HepG2 (cell line): ENCODE measurements around the gene SAMSN1. TPM values are rescaled to one million over a fixed set of nuclear protein-coding genes. Genes with fewer than 3 reads are reported as not detected.

ENCODE experiments used
- ATAC-seq: fragments of 200-7000 bp; cut with Tn5 transposase; 3 replicates; pipeline ENCODE4 v1.9.1; 2020; ENCODE audit warnings: mild to moderate bottlenecking, moderate library complexity
- BruUV-seq: library from RNA; stranded (reverse); fragments of 400-500 nt; replicated peaks from 2 replicates; lab custom pipeline; 2021; lab: Mats Ljungman, UMichigan
- CTCF ChIA-PET: fragments of 300-600 bp; formaldehyde crosslinking; extraction: SDS; loops from one replicate; lab custom pipeline; 2021; ENCODE audit warnings: low total read pairs, inconsistent platforms, low intra/inter-chr PET ratio; lab: Yijun Ruan, JAX
- POLR2A ChIA-PET: fragments of 350-600 bp; sonication (Branson Sonifier 250); formaldehyde crosslinking; loops from one replicate; lab custom pipeline; 2020; ENCODE audit warnings: antibody characterized with exemption, inconsistent platforms; lab: Yijun Ruan, JAX
- DNase-seq: peaks from one replicate; pipeline ENCODE4 v3.0.0-alpha.2; 2015; ENCODE audit warnings: low spot score
- FAIRE-seq: peaks from 3 replicates; lab custom pipeline; 2011; peaks lifted over from hg19 to GRCh38; lab: Jason Lieb, UNC
- H2AFZ ChIP-seq: one replicate; pipeline ENCODE4 v1.6.1; 2011; ENCODE audit warnings: low read length, inconsistent platforms
- H3K27ac ChIP-seq: fragments of 300-600 bp; 3 replicates; pipeline ENCODE4 v1.8.0; 2011; ENCODE audit warnings: mixed run types, mild to moderate bottlenecking, mixed read lengths, low read length, inconsistent platforms; ENCODE audit not compliant: insufficient read depth; ENCODE audit errors: extremely low read length
- H3K27me3 ChIP-seq, 2 experiments: fragments of 200-600 bp in 1 of 2; 2 replicates in 1 of 2; 3 replicates in 1 of 2; pipeline versions ENCODE4 v1.6.0 to v1.8.0; 2011; ENCODE audit warnings: low read length in 2 of 2, mild to moderate bottlenecking in 2 of 2, moderate library complexity in 2 of 2, inconsistent platforms in 1 of 2; ENCODE audit not compliant: insufficient read depth in 2 of 2, control insufficient read depth in 1 of 2
- H3K36me3 ChIP-seq, 2 experiments: fragments of 200-600 bp in 1 of 2; replicated peaks in 1 of 2; 2 replicates in 1 of 2; 3 replicates in 1 of 2; pipeline versions ENCODE4 v1.5.1 to v1.8.0; 2011; ENCODE audit warnings: low read length in 2 of 2, inconsistent platforms in 1 of 2; ENCODE audit not compliant: insufficient read depth in 2 of 2, control insufficient read depth in 1 of 2
- H3K4me1 ChIP-seq: 2 replicates; pipeline ENCODE4 v1.5.1; 2012; ENCODE audit warnings: low read length, inconsistent platforms; ENCODE audit not compliant: insufficient read depth
- H3K4me2 ChIP-seq: 2 replicates; pipeline ENCODE4 v1.6.0; 2011; ENCODE audit warnings: low read depth, low read length, inconsistent platforms
- H3K4me3 ChIP-seq, 3 experiments: fragments of 200-600 bp in 1 of 3; sonication (generic), shearing (Covaris generic) in 1 of 3; replicated peaks in 1 of 3; 2 replicates each; pipeline ENCODE4 v1.5.1; 2011 to 2016; ENCODE audit warnings: low read length in 3 of 3, inconsistent platforms in 2 of 3, low read depth in 2 of 3, mild to moderate bottlenecking in 2 of 3, control low read depth in 1 of 3, mixed read lengths in 1 of 3; ENCODE audit not compliant: insufficient read depth in 1 of 3
- H3K79me2 ChIP-seq: one replicate; pipeline ENCODE4 v1.6.1; 2011; ENCODE audit warnings: low read length, inconsistent platforms; ENCODE audit not compliant: insufficient read depth
- H3K9ac ChIP-seq: 2 replicates; pipeline ENCODE4 v1.6.0; 2011; ENCODE audit warnings: mild to moderate bottlenecking, low read depth, low read length, inconsistent platforms; ENCODE audit not compliant: insufficient read depth
- H3K9me3 ChIP-seq: 2 replicates; pipeline ENCODE4 v1.5.1; 2012; ENCODE audit warnings: mild to moderate bottlenecking, low read length
- H4K20me1 ChIP-seq: 2 replicates; pipeline ENCODE4 v1.6.0; 2011; ENCODE audit warnings: inconsistent platforms, mild to moderate bottlenecking, low read length, moderate library complexity; ENCODE audit not compliant: insufficient read depth
- E2F5 ChIP-seq: sonication (generic); formaldehyde crosslinking; conservative IDR thresholded peaks from 2 replicates; pipeline ENCODE4 v1.4.0; 2020; ENCODE audit warnings: missing genetic modification reagents
- FOSL1 ChIP-seq: sonication (generic); formaldehyde crosslinking; IDR thresholded peaks from 2 replicates; pipeline ENCODE4 v1.9.0; 2021; ENCODE audit warnings: missing genetic modification reagents, borderline replicate concordance
- FOXO4 ChIP-seq: sonication (generic); formaldehyde crosslinking; conservative IDR thresholded peaks from 2 replicates; pipeline ENCODE4 v1.8.1; 2023; ENCODE audit warnings: missing genetic modification reagents
- GATAD2A ChIP-seq: IDR thresholded peaks from 2 replicates; pipeline ENCODE4 v1.6.1; 2016
- HMG20A ChIP-seq: IDR thresholded peaks from 2 replicates; pipeline ENCODE4 v1.6.1; 2016; ENCODE audit warnings: borderline replicate concordance
- HOXA9 ChIP-seq: sonication (generic); formaldehyde crosslinking; IDR thresholded peaks from 2 replicates; pipeline ENCODE4 v1.8.1; 2022; ENCODE audit warnings: missing genetic modification reagents, mild to moderate bottlenecking, moderate library complexity, borderline replicate concordance
- PHB2 ChIP-seq: fragments of 450-650 bp; IDR thresholded peaks from 2 replicates; pipeline ENCODE4 v1.6.1; 2018; ENCODE audit not compliant: partially characterized antibody
- SMC3 ChIP-seq: IDR thresholded peaks from 2 replicates; pipeline ENCODE4 v1.6.1; 2011; ENCODE audit warnings: low read length, improper control_type of control experiment
- SNAPC5 ChIP-seq: sonication (generic); formaldehyde crosslinking; IDR thresholded peaks from 2 replicates; pipeline ENCODE4 v1.8.1; 2023; ENCODE audit warnings: mild to moderate bottlenecking, missing genetic modification reagents, borderline replicate concordance
- SRF ChIP-seq: IDR thresholded peaks from 2 replicates; pipeline ENCODE4 v1.6.1; 2011; ENCODE audit warnings: mild to moderate bottlenecking, low read depth, low read length, moderate library complexity
- ZBTB3 ChIP-seq: sonication (generic); formaldehyde crosslinking; IDR thresholded peaks from 2 replicates; pipeline ENCODE4 v1.4.0; 2020; ENCODE audit warnings: low read depth, mild to moderate bottlenecking, moderate library complexity, missing genetic modification reagents, borderline replicate concordance
- ZBTB7A ChIP-seq: sonication (generic); formaldehyde crosslinking; IDR thresholded peaks from 2 replicates; pipeline ENCODE4 v1.8.0; 2022; ENCODE audit warnings: mild to moderate bottlenecking, missing genetic modification reagents
- ZFP36 ChIP-seq: fragments of 150-350 bp; IDR thresholded peaks from 2 replicates; pipeline ENCODE4 v1.6.1; 2018; ENCODE audit warnings: borderline replicate concordance, low read length, low read depth; ENCODE audit not compliant: partially characterized antibody
- ZFP90 ChIP-seq: sonication (generic); formaldehyde crosslinking; IDR thresholded peaks from 2 replicates; pipeline ENCODE4 v1.8.0; 2022; ENCODE audit warnings: missing genetic modification reagents, mild to moderate bottlenecking, inconsistent platforms, borderline replicate concordance
- ZNF136 ChIP-seq: sonication (generic); formaldehyde crosslinking; IDR thresholded peaks from 2 replicates; pipeline ENCODE4 v1.8.1; 2022; ENCODE audit warnings: low read depth, mild to moderate bottlenecking, moderate library complexity, missing genetic modification reagents
- ZNF207 ChIP-seq: fragments of 450-650 bp; IDR thresholded peaks from 2 replicates; pipeline ENCODE4 v1.6.1; 2016; ENCODE audit warnings: antibody characterized with exemption, borderline replicate concordance
- ZNF224 ChIP-seq: sonication (generic); formaldehyde crosslinking; IDR thresholded peaks from 2 replicates; pipeline ENCODE4 v1.5.0; 2020; ENCODE audit warnings: mild to moderate bottlenecking, missing genetic modification reagents
- ZNF292 ChIP-seq: sonication (generic); formaldehyde crosslinking; IDR thresholded peaks from 2 replicates; pipeline ENCODE4 v1.8.1; 2022; ENCODE audit warnings: mild to moderate bottlenecking, low read depth, missing genetic modification reagents, borderline replicate concordance
- ZNF619 ChIP-seq: sonication (generic); formaldehyde crosslinking; IDR thresholded peaks from 2 replicates; pipeline ENCODE4 v1.4.0; 2020; ENCODE audit warnings: mild to moderate bottlenecking, missing genetic modification reagents
- in situ Hi-C: cut with HindIII; loops from 2 replicates; pipeline ENCODE4 v1.10.0; 2017; ENCODE audit warnings: low pct_unique_long_range_greater_than_20kb; ENCODE audit not compliant: extremely low pct_ligation_motif_present
- intact Hi-C: fragments of 100-400 bp; cut with micrococcal nuclease; formaldehyde crosslinking; loops from one replicate; pipeline ENCODE4 v1.10.0; 2022; ENCODE audit not compliant: unreplicated experiment
- polyA plus RNA-seq, 8 experiments: library from polyadenylated mRNA; depleted of rRNA in 3 of 8; stranded (reverse) in 7 of 8; unstranded in 1 of 8; fragments of >200 nt; fragmentation: Illumina TruSeq in 4 of 8; extraction: Trizol in 4 of 8; gene quantifications; 2 replicates each; pipeline versions ENCODE4 v1.2.1 to v1.2.3, GENCODE V29; 2011 to 2016; ENCODE audit warnings: low read depth in 4 of 8, missing spikeins in 1 of 8, mixed read lengths in 1 of 8; ENCODE audit not compliant: insufficient read depth in 1 of 8
- total RNA-seq, 5 experiments: library from RNA; depleted of rRNA; stranded (reverse); fragments of >200 nt; fragmentation: Illumina TruSeq; extraction: Trizol; gene quantifications; 2 replicates each; pipeline ENCODE4 v1.2.3, GENCODE V29; 2016; ENCODE audit warnings: low read depth in 1 of 5

SAMSN1 gene
- total and polyA plus RNA-seq, 2 of the 13 experiments (the other 11 are each of a cell fraction or from before 2014, with no cell fraction given): 0.09 TPM; not detected in 1

- Histone ChIP-seq H3K4me3 (no peak overlapping the region), H4K20me1 (no peaks in the 10 kb centered on the region), H3K9me3 (0 out of 2 replicates have a peak, but pooled peaks cover 6% of the 10 kb centered on the region), H3K4me1 (no peaks in the 10 kb centered on the region), H3K27me3 (no peaks in the 10 kb centered on the region), H3K36me3 (no peaks in the 10 kb centered on the region), H3K4me2 (no peak overlapping the region), H3K9ac (no peak overlapping the region), H2AFZ (no peak overlapping the region), H3K79me2 (no peaks in the 10 kb centered on the region), H3K27ac (no peak overlapping the region)
- ChIA-PET POLR2A (no interaction called here), CTCF (no interaction called here)
- intact Hi-C loops (no loop called here), in situ Hi-C loops (no loop called here)
- ATAC-seq (no peak), FAIRE-seq (no peak), DNase-seq (no peak)
- no TSS peak for BruUV-seq
- TF ChIP-seq GATAD2A (CRISPR knock-in tag) (no peak), FOXO4 (CRISPR knock-in tag) (no peak), ZNF136 (CRISPR knock-in tag) (no peak), PHB2 (no peak), SMC3 (no peak), ZBTB3 (CRISPR knock-in tag) (no peak), HMG20A (CRISPR knock-in tag) (no peak), SNAPC5 (CRISPR knock-in tag) (no peak), ZNF207 (no peak), ZFP36 (no peak), ZFP90 (CRISPR knock-in tag) (no peak), FOSL1 (CRISPR knock-in tag) (no peak), HOXA9 (CRISPR knock-in tag) (no peak), ZNF292 (CRISPR knock-in tag) (no peak), ZBTB7A (CRISPR knock-in tag) (no peak), ZNF619 (no peak), SRF (no peak), ZNF224 (no peak), E2F5 (no peak)
These were observed 14.0 kb upstream of the SAMSN1 start for GRCh38 chr21:14560139-14560538.
